ENCODE results near the gene LRIT1. TPM values are rescaled to one million over a fixed set of nuclear protein-coding genes. Genes with fewer than 3 reads are reported as not detected.

Gene LRIT1
- total RNA-seq, 4 donors from 2014 or later = not detected

DNA sequence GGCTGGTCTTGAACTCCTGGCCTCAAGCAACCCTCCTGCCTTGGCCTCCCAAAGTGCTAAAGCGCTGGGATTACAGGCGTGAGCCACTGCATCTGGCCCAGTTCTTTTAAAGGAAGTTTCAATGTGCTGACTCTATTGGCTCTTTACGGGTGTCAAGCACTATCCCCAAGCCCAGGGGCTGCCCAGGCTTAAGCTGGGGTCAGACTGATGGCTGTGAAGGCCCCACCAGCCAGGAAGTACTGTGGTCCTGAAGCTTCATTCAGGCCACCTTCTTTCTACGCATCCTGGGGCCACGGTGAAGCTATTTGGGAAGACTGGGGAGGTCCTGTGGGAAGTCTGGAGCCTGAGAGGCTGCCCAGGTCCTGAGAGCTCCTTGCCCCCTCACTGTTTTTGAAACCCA, 59.7 kb downstream of the LRIT1 start:
- TF ChIP-seq, protein P1, sequence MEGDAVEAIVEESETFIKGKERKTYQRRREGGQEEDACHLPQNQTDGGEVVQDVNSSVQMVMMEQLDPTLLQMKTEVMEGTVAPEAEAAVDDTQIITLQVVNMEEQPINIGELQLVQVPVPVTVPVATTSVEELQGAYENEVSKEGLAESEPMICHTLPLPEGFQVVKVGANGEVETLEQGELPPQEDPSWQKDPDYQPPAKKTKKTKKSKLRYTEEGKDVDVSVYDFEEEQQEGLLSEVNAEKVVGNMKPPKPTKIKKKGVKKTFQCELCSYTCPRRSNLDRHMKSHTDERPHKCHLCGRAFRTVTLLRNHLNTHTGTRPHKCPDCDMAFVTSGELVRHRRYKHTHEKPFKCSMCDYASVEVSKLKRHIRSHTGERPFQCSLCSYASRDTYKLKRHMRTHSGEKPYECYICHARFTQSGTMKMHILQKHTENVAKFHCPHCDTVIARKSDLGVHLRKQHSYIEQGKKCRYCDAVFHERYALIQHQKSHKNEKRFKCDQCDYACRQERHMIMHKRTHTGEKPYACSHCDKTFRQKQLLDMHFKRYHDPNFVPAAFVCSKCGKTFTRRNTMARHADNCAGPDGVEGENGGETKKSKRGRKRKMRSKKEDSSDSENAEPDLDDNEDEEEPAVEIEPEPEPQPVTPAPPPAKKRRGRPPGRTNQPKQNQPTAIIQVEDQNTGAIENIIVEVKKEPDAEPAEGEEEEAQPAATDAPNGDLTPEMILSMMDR (IDR thresholded peaks at IDR 0.05) = no peak
- DNase-seq (ENCODE audit: low spot score) = no peak
- ATAC-seq (ENCODE audit: low FRiP score) = no peak

Other genes with a start within 250 kb of the LRIT1 start
- 100 to 1,000 TPM; 110 to 165 (median 149) TPM for gene GHITM, start 102.0 kb downstream of the LRIT1 start, total RNA-seq
- gene GPR15LG, start 67.7 kb downstream of the LRIT1 start, total RNA-seq = not detected
- gene CDHR1, start 47.0 kb downstream of the LRIT1 start, total RNA-seq = under 1 TPM in 2 of 4 donors, not detected in 2; 0.16 to 0.24 TPM
- not detected for gene LRIT2, start 16.0 kb downstream of the LRIT1 start, total RNA-seq
- gene RGR, start 3.5 kb upstream of the LRIT1 start, total RNA-seq = 1 to 10 TPM in 3 of 4 donors, not detected in 1; 1.5 to 3.3 (median 2.8) TPM
- 10 to 100 TPM; 41.2 to 61.9 (median 47.7) TPM for gene CCSER2, start 87.0 kb upstream of the LRIT1 start, total RNA-seq